Measurements from ENCODE around the gene PTPRO.

DNA sequence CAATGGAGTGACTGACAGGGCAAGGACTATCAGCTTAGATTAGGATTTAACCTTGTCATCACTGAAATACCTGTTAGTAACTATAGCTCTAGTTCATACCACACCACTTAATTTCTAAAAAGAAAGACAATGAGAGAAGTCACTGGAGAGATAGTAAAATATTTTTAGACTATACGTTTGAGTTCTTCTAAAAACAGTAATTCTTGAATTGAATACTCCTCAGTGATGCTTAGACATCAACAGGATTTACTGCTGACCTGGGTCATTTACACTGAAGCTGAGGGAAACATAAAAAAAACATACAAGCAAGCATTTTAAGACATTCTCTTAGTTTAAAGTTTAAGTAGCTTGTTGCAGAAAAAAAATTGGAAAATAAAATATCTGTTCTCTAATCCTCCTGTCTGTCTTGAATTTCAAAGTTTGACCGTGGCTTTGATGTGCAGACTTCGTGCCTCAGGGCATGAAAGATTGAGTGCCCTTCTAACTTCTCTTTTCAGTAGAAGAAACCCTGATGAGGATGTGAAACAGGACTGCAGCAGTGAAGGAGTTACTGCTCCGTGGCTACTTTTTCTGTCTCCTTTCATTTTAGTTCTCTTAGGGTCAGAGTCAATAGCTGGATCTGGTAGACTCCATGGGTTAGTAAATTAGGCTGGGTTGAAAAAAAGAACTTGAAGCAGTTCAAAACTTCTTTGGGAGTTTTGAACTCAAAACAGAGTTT is 172.2 kb downstream of the PTPRO start:
- TF ChIP-seq, protein P1, sequence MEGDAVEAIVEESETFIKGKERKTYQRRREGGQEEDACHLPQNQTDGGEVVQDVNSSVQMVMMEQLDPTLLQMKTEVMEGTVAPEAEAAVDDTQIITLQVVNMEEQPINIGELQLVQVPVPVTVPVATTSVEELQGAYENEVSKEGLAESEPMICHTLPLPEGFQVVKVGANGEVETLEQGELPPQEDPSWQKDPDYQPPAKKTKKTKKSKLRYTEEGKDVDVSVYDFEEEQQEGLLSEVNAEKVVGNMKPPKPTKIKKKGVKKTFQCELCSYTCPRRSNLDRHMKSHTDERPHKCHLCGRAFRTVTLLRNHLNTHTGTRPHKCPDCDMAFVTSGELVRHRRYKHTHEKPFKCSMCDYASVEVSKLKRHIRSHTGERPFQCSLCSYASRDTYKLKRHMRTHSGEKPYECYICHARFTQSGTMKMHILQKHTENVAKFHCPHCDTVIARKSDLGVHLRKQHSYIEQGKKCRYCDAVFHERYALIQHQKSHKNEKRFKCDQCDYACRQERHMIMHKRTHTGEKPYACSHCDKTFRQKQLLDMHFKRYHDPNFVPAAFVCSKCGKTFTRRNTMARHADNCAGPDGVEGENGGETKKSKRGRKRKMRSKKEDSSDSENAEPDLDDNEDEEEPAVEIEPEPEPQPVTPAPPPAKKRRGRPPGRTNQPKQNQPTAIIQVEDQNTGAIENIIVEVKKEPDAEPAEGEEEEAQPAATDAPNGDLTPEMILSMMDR (IDR thresholded peaks at IDR 0.05; ENCODE audit: insufficient read depth, low read length, poor library complexity, severe bottlenecking), result no peak
- no peak for TF ChIP-seq EZH2phosphoT487 (conservative IDR thresholded peaks at IDR 0.05; ENCODE audit: low read length)
